ENCODE results near the gene ZNF831.

ZNF831 gene

GRCh38 chr20:59299945-59300332 lies 136.3 kb downstream of the ZNF831 start:
- Histone ChIP-seq H3K27ac (ENCODE audit: low read length) (no peak overlapping the region), H3K4me2 (ENCODE audit: insufficient read depth, low read length) (no peak overlapping the region), H4K20me1 (ENCODE audit: insufficient read depth, low read length) (peaks cover 9% of the 10 kb centered on the region), H3K4me3 (ENCODE audit: low read depth in 1 of 2, low read length in 2 of 2) (no peak overlapping the region), H3K27me3 (ENCODE audit: insufficient read depth, low read length, poor library complexity) (peaks cover 6% of the 10 kb centered on the region), H2AFZ (ENCODE audit: low read depth, low read length) (no peak overlapping the region), H3K9ac (ENCODE audit: low read depth, low read length) (no peak overlapping the region), H3K36me3 (ENCODE audit: insufficient read depth, low read length) (no peaks in the 10 kb centered on the region), H3K79me2 (ENCODE audit: insufficient read depth, low read length) (no peaks in the 10 kb centered on the region), H3K9me3 (ENCODE audit: insufficient read depth, low read length, severe bottlenecking) (no peaks in the 10 kb centered on the region), H3K4me1 (ENCODE audit: insufficient read depth, low read length) (no peaks in the 10 kb centered on the region)
- no peak for DNase-seq
- ATAC-seq (ENCODE audit: insufficient read depth, low read depth) = no peak
- no peak for TF ChIP-seq CTCF (IDR thresholded peaks at IDR 0.05; ENCODE audit: borderline replicate concordance, extremely low read depth, low read length, poor library complexity, severe bottlenecking)
- TF ChIP-seq EZH2 (IDR thresholded peaks at IDR 0.05; ENCODE audit: borderline replicate concordance, low read depth, low read length, severe bottlenecking) = no peak

- Histone ChIP-seq H3K79me2 (ENCODE audit: insufficient read depth, low read length) (no peaks in the 10 kb centered on the region), H2AFZ (ENCODE audit: low read depth, low read length) (no peak within 1 kb of the TSS), H4K20me1 (ENCODE audit: insufficient read depth, low read length) (peaks cover 9% of the 10 kb centered on the region), H3K9me3 (ENCODE audit: insufficient read depth, low read length, severe bottlenecking) (no peaks in the 10 kb centered on the region), H3K9ac (ENCODE audit: low read depth, low read length) (no peak within 1 kb of the TSS), H3K27me3 (ENCODE audit: insufficient read depth, low read length, poor library complexity) (peaks cover 6% of the 10 kb centered on the region), H3K36me3 (ENCODE audit: insufficient read depth, low read length) (no peaks in the 10 kb centered on the region), H3K4me1 (ENCODE audit: insufficient read depth, low read length) (no peaks in the 10 kb centered on the region), H3K4me3 (ENCODE audit: low read depth in 1 of 2, low read length in 2 of 2) (no peak within 1 kb of the TSS), H3K27ac (ENCODE audit: low read length) (no peak within 1 kb of the TSS), H3K4me2 (ENCODE audit: insufficient read depth, low read length) (no peak within 1 kb of the TSS)
- DNase-seq (no peak), ATAC-seq (ENCODE audit: insufficient read depth, low read depth) (no peak)
- no peak for TF ChIP-seq EZH2 (IDR thresholded peaks at IDR 0.05; ENCODE audit: borderline replicate concordance, low read depth, low read length, severe bottlenecking)
Measured at GRCh38 chr20:59300333-59301081, 136.9 kb downstream of the ZNF831 start, which contains the start of gene EDN3. TSS of gene EDN3 (plus strand) at chr20:59300611. CDS start at chr20:59300813, 202 bp downstream.

- Histone ChIP-seq H4K20me1 (ENCODE audit: insufficient read depth, low read length) (peaks cover 9% of the 10 kb centered on the region), H3K27ac (ENCODE audit: low read length) (no peak overlapping the region), H3K4me2 (ENCODE audit: insufficient read depth, low read length) (no peak overlapping the region), H3K27me3 (ENCODE audit: insufficient read depth, low read length, poor library complexity) (peaks cover 6% of the 10 kb centered on the region), H3K9me3 (ENCODE audit: insufficient read depth, low read length, severe bottlenecking) (no peaks in the 10 kb centered on the region), H3K9ac (ENCODE audit: low read depth, low read length) (no peak overlapping the region), H3K79me2 (ENCODE audit: insufficient read depth, low read length) (no peaks in the 10 kb centered on the region), H3K4me1 (ENCODE audit: insufficient read depth, low read length) (no peaks in the 10 kb centered on the region), H2AFZ (ENCODE audit: low read depth, low read length) (no peak overlapping the region), H3K36me3 (ENCODE audit: insufficient read depth, low read length) (no peaks in the 10 kb centered on the region), H3K4me3 (ENCODE audit: low read depth in 1 of 2, low read length in 2 of 2) (no peak overlapping the region)
- ATAC-seq (ENCODE audit: insufficient read depth, low read depth) (no peak), DNase-seq (no peak)
- TF ChIP-seq CTCF (IDR thresholded peaks at IDR 0.05; ENCODE audit: borderline replicate concordance, extremely low read depth, low read length, poor library complexity, severe bottlenecking) (no peak), EZH2 (IDR thresholded peaks at IDR 0.05; ENCODE audit: borderline replicate concordance, low read depth, low read length, severe bottlenecking) (no peak)
Measured at GRCh38 chr20:59301343-59302007, 137.9 kb downstream of the ZNF831 start.
